Measurements from ENCODE around the gene LDB3. TPM values are rescaled to one million over a fixed set of nuclear protein-coding genes. Genes with fewer than 3 reads are reported as not detected.
"Not testable (repeated sequence)": the region's sequence is repeated elsewhere in the genome, so short reads cannot be mapped to it uniquely, and the experiment has no call there.

The LDB3 gene, protein sequence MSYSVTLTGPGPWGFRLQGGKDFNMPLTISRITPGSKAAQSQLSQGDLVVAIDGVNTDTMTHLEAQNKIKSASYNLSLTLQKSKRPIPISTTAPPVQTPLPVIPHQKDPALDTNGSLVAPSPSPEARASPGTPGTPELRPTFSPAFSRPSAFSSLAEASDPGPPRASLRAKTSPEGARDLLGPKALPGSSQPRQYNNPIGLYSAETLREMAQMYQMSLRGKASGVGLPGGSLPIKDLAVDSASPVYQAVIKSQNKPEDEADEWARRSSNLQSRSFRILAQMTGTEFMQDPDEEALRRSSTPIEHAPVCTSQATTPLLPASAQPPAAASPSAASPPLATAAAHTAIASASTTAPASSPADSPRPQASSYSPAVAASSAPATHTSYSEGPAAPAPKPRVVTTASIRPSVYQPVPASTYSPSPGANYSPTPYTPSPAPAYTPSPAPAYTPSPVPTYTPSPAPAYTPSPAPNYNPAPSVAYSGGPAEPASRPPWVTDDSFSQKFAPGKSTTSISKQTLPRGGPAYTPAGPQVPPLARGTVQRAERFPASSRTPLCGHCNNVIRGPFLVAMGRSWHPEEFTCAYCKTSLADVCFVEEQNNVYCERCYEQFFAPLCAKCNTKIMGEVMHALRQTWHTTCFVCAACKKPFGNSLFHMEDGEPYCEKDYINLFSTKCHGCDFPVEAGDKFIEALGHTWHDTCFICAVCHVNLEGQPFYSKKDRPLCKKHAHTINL
- under 1 TPM in 2 of 3 donors, not detected in 1; 0.03 to 0.24 TPM for total RNA-seq

- Mint-ChIP-seq H3K27me3 (ENCODE audit: low read depth) (no peaks in the 10 kb centered on the region), H3K9me3 (no peaks in the 10 kb centered on the region), H3K36me3 (ENCODE audit: insufficient read depth) (no peaks in the 10 kb centered on the region), H3K4me3 (no peak within 1 kb of the TSS), H3K4me1 (ENCODE audit: low read depth) (peaks cover 1% of the 10 kb centered on the region)
- DNase-seq (no peak), ATAC-seq (no peak)
These were observed at the start of gene LDB3 for GRCh38 chr10:86668297-86669165. LDB3 (plus strand) TSS chr10:86668511; CDS start chr10:86668692, 181 bp downstream.

DNA sequence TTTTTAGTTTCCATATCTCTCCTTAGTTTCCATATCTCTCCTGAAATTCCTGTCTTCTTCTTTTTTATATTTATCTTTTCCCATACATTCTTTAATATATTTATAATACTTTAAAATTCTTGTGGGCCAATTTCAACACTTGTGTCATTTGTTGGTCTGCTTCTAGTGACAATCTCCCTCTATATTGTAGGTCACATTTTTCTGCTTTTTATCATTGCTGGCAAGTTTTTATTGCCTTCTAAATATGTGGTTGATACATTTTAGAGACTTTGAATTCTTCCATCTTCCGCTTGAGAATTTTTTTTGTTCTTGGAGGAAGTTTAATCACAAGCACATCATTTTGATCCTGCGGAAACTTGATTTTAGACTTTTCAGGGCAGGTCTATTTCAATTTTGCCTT, 40.0 kb upstream of the LDB3 start:
- no peak for ATAC-seq
- Mint-ChIP-seq H3K36me3 (ENCODE audit: insufficient read depth) (no peaks in the 10 kb centered on the region), H3K4me3 (no peak overlapping the region), H3K4me1 (ENCODE audit: low read depth) (no peaks in the 10 kb centered on the region), H3K9me3 (no peaks in the 10 kb centered on the region), H3K27me3 (ENCODE audit: low read depth) (peaks cover 40% of the 10 kb centered on the region)
- DNase-seq: no peak

GRCh38 chr10:86630079-86630478, 38.2 kb upstream of the LDB3 start:
- Mint-ChIP-seq H3K4me3 (no peak overlapping the region), H3K9me3 (no peaks in the 10 kb centered on the region), H3K4me1 (ENCODE audit: low read depth) (no peaks in the 10 kb centered on the region), H3K36me3 (ENCODE audit: insufficient read depth) (no peaks in the 10 kb centered on the region), H3K27me3 (ENCODE audit: low read depth) (peaks cover 50% of the 10 kb centered on the region)
- DNase-seq (no peak), ATAC-seq (no peak)

DNA sequence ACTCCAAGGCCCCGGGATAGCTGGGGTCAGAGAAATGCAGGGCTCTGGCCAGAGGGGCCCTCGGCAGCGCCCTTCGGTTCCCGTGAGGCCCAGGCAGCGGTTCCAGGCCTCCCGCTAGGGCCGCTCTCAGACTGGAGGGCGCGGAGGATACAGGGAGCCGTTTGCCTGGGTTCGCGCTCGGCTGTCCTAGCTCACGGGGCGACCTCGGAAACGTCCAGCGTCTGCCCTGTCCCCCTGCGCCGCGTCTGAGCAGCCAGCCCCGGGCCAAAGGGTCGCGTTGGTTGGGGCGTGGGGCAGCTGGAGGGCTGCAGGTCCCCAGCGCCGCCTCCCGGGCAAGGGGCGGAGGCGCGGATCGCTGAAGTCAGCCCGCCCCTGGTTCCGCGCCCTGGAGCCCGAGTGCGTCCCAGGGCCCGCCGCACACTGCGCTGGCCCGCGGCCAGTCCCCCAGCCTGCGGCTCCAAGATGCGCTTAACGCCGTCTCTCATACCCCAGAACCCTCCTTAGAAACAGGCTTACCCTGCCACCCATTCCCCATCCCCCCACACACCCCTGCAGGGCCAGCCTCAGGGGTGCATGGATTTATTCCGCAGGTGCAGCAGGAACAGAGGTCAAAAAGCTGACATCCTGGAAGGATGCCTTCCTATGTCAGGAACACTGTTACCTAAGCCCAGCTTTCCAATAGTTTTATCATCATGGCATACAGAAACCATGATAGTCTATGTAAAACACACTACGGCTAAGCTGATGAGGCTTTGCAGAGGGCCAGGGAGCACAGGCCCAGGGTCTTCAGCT, 36.1 kb upstream of the LDB3 start:
- DNase-seq (no peak), ATAC-seq (peak; percentile 35 to 69)
- no peaks in the 10 kb centered on the region for H3K9me3 Mint-ChIP-seq
- H3K4me1 Mint-ChIP-seq (ENCODE audit: low read depth): no peaks in the 10 kb centered on the region
- peaks cover 57% of the 10 kb centered on the region for H3K27me3 Mint-ChIP-seq (ENCODE audit: low read depth)
- no peaks in the 10 kb centered on the region for H3K36me3 Mint-ChIP-seq (ENCODE audit: insufficient read depth)
- no peak overlapping the region for H3K4me3 Mint-ChIP-seq

- Mint-ChIP-seq H3K4me3 (no peak overlapping the region), H3K36me3 (ENCODE audit: insufficient read depth) (no peaks in the 10 kb centered on the region), H3K4me1 (ENCODE audit: low read depth) (no peaks in the 10 kb centered on the region), H3K27me3 (ENCODE audit: low read depth) (peaks cover 58% of the 10 kb centered on the region), H3K9me3 (no peaks in the 10 kb centered on the region)
- DNase-seq (no peak), ATAC-seq (no peak)
These were observed 35.4 kb upstream of the LDB3 start for GRCh38 chr10:86632951-86633350.

DNA sequence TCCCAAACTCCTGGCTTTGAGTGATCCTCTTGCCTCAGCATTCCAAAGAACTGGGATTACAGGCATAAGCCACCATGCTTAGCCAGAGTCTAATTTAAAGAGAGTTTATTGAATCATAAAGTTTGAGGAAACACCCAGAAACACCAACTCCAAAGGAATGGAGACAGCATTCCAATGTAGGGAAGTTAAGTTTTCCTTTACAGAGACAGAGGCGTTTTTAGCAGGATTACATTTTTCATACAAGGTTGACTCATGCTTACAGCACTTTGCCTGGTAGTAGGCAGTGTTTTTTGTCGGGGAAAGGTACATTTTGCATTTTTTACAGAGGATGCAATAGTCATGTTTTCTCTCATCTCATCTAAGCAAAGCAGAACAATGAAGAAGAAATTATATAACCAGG, 32.9 kb upstream of the LDB3 start:
- Mint-ChIP-seq H3K36me3 (ENCODE audit: insufficient read depth) (no peaks in the 10 kb centered on the region), H3K4me3 (no peak overlapping the region), H3K4me1 (ENCODE audit: low read depth) (no peaks in the 10 kb centered on the region), H3K9me3 (peaks cover 4% of the 10 kb centered on the region), H3K27me3 (ENCODE audit: low read depth) (peaks cover 57% of the 10 kb centered on the region)
- DNase-seq: no peak
- no peak for ATAC-seq

DNA sequence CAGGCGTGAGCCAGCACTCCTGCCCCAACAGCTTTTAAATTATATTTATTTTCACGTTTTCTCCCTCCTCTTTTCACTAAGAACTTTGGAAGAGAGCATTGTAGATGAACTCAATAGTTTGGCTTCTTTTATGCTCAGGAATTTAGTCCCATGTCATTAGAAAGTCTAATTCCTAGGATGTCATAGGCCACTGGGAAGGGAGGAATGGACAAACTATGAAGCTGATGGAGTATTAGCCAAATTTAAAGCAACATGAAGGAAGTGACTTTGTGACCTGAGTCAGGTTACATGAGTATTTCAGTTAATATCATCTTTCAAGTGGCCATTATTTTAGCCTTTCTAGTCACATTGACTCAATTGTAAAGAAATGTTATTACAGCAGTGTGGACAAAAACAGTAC, 32.0 kb upstream of the LDB3 start:
- Mint-ChIP-seq H3K36me3 (ENCODE audit: insufficient read depth) (no peaks in the 10 kb centered on the region), H3K4me3 (no peak overlapping the region), H3K9me3 (peaks cover 4% of the 10 kb centered on the region), H3K4me1 (ENCODE audit: low read depth) (no peaks in the 10 kb centered on the region), H3K27me3 (ENCODE audit: low read depth) (peaks cover 52% of the 10 kb centered on the region)
- no peak for ATAC-seq
- no peak for DNase-seq

DNA sequence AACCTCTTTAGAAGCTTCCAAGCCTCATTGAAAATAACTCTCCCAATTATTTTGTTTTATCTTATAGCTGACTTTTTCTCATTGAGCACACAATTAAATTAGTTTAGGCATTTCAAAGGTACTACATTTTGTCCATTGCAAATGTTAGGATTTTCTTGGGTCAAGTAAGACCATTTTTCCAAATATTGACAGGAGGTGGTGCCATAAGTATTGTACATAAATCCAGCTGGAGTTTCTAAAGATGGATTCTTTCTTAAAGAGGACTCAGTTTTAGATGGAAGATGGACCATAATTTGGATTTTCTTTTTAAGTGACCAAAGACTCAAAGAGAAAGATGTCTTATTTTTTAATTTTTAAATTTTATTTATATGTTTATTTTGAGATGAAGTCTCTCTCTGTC, 26.3 kb upstream of the LDB3 start:
- ATAC-seq (no peak), DNase-seq (no peak)
- Mint-ChIP-seq H3K36me3 (ENCODE audit: insufficient read depth) (no peaks in the 10 kb centered on the region), H3K9me3 (peaks cover 12% of the 10 kb centered on the region), H3K4me1 (ENCODE audit: low read depth) (peaks cover 10% of the 10 kb centered on the region), H3K27me3 (ENCODE audit: low read depth) (peaks cover 21% of the 10 kb centered on the region), H3K4me3 (no peak overlapping the region)

- H3K4me1 Mint-ChIP-seq (ENCODE audit: low read depth): peaks cover 10% of the 10 kb centered on the region
- no peaks in the 10 kb centered on the region for H3K36me3 Mint-ChIP-seq (ENCODE audit: insufficient read depth)
- peaks cover 12% of the 10 kb centered on the region for H3K9me3 Mint-ChIP-seq
- DNase-seq: no peak
- H3K27me3 Mint-ChIP-seq (ENCODE audit: low read depth): peaks cover 19% of the 10 kb centered on the region
- no peak overlapping the region for H3K4me3 Mint-ChIP-seq
- no peak for ATAC-seq
These were observed 25.8 kb upstream of the LDB3 start for GRCh38 chr10:86642499-86642898.

- peaks cover 12% of the 10 kb centered on the region for H3K9me3 Mint-ChIP-seq
- DNase-seq (no peak), ATAC-seq (peak; percentile 28 to 64)
- H3K4me1 Mint-ChIP-seq (ENCODE audit: low read depth): peaks cover 10% of the 10 kb centered on the region
- H3K36me3 Mint-ChIP-seq (ENCODE audit: insufficient read depth): no peaks in the 10 kb centered on the region
- H3K27me3 Mint-ChIP-seq (ENCODE audit: low read depth): peaks cover 16% of the 10 kb centered on the region
- H3K4me3 Mint-ChIP-seq: no peak overlapping the region
These were observed 24.0 kb upstream of the LDB3 start for GRCh38 chr10:86644152-86644793.

- no peak for ATAC-seq
- H3K4me1 Mint-ChIP-seq (ENCODE audit: low read depth): peaks cover 10% of the 10 kb centered on the region
These were observed 23.4 kb upstream of the LDB3 start for GRCh38 chr10:86644794-86645445.

GRCh38 chr10:86645621-86646165, 22.6 kb upstream of the LDB3 start:
- H3K4me3 Mint-ChIP-seq; H3K9me3 Mint-ChIP-seq; H3K36me3 Mint-ChIP-seq (ENCODE audit: insufficient read depth); DNase-seq; H3K27me3 Mint-ChIP-seq (ENCODE audit: low read depth); ATAC-seq: not testable (repeated sequence)
- peaks cover 10% of the 10 kb centered on the region for H3K4me1 Mint-ChIP-seq (ENCODE audit: low read depth)

More at GRCh38 chr10:86644794-86645445, 23.4 kb upstream of the LDB3 start:
- DNase-seq: no peak
- peaks cover 11% of the 10 kb centered on the region for H3K9me3 Mint-ChIP-seq
- no peaks in the 10 kb centered on the region for H3K36me3 Mint-ChIP-seq (ENCODE audit: insufficient read depth)
- peaks cover 13% of the 10 kb centered on the region for H3K27me3 Mint-ChIP-seq (ENCODE audit: low read depth)
- H3K4me3 Mint-ChIP-seq: no peak overlapping the region

- H3K9me3 Mint-ChIP-seq: peaks cover 6% of the 10 kb centered on the region
- DNase-seq (no peak), ATAC-seq (no peak)
- peaks cover 10% of the 10 kb centered on the region for H3K4me1 Mint-ChIP-seq (ENCODE audit: low read depth)
- no peaks in the 10 kb centered on the region for H3K36me3 Mint-ChIP-seq (ENCODE audit: insufficient read depth)
- peaks cover 6% of the 10 kb centered on the region for H3K27me3 Mint-ChIP-seq (ENCODE audit: low read depth)
- no peak overlapping the region for H3K4me3 Mint-ChIP-seq
These were observed 21.8 kb upstream of the LDB3 start for GRCh38 chr10:86646532-86646931.

All from activated T-cell treated with anti-CD3 and anti-CD28 coated beads, Interleukin-2, amount 50 U/mL, for 4 hours (primary cell).